Stimulated activated CD4-positive, alpha-beta T cell treated with anti-CD3 and anti-CD28 coated beads, Interleukin-4, amount 100 ng/mL, for 48 hours (primary cell): Measurements from ENCODE around the gene YARS1.

ENCODE experiments used
- DNase-seq, 2 donors: peaks; one replicate each; pipeline ENCODE4 v3.0.0-alpha.2; 2020; ENCODE audit warnings: low read depth in 2 of 2

The YARS1 gene

GRCh38 chr1:32817159-32817814 is at the start of gene YARS1, which contains the start of gene S100PBP:
TSS of gene YARS1 (minus strand) at chr1:32817358. CDS start at chr1:32817244, 114 bp downstream.
TSS of gene S100PBP (plus strand) at chr1:32817653. CDS start at chr1:32826100, 8,447 bp downstream.
- peak; percentile 100 for DNase-seq

- no peak for DNase-seq
Measured at GRCh38 chr1:32865639-32866405, 48.7 kb upstream of the YARS1 start.

- no peak for DNase-seq
Measured at GRCh38 chr1:32864375-32865019, 47.3 kb upstream of the YARS1 start.

GRCh38 chr1:32863881-32864245 is 46.7 kb upstream of the YARS1 start:
- no peak for DNase-seq

GRCh38 chr1:32863218-32863880 is 46.2 kb upstream of the YARS1 start:
- no peak for DNase-seq

- no peak for DNase-seq
Measured at GRCh38 chr1:32861904-32862695, 44.9 kb upstream of the YARS1 start.

- no peak for DNase-seq
Measured at GRCh38 chr1:32860566-32860965, 43.4 kb upstream of the YARS1 start.

GRCh38 chr1:32859915-32860314 is 42.8 kb upstream of the YARS1 start:
- DNase-seq, result no peak

GRCh38 chr1:32858791-32859190 is 41.6 kb upstream of the YARS1 start:
- DNase-seq, result no peak

GRCh38 chr1:32858136-32858535 is 41.0 kb upstream of the YARS1 start:
- DNase-seq, result no peak

GRCh38 chr1:32855861-32856617 is 38.9 kb upstream of the YARS1 start:
- no peak for DNase-seq

- DNase-seq, result no peak
Measured at GRCh38 chr1:32848354-32849063, 31.4 kb upstream of the YARS1 start.

- no peak for DNase-seq
Measured at GRCh38 chr1:32831878-32832277, 14.7 kb upstream of the YARS1 start.

- no peak for DNase-seq
Measured at GRCh38 chr1:32830092-32830852, 13.1 kb upstream of the YARS1 start.

GRCh38 chr1:32828341-32828740 is 11.2 kb upstream of the YARS1 start:
- DNase-seq, result no peak

- DNase-seq, result no peak
Measured at GRCh38 chr1:32825181-32825580, 8.0 kb upstream of the YARS1 start.

GRCh38 chr1:32818804-32819541 is 1.8 kb upstream of the YARS1 start:
- DNase-seq, result no peak
